Naive thymus-derived CD8-positive, alpha-beta T cell (primary cell): Measurements from ENCODE around the gene RASA3. TPM values are rescaled to one million over a fixed set of nuclear protein-coding genes. Genes with fewer than 3 reads are reported as not detected.
"Not testable (repeated sequence)": the region's sequence is repeated elsewhere in the genome, so short reads cannot be mapped to it uniquely, and the experiment has no call there.

ENCODE experiments used
- ATAC-seq, 2 donors: fragments of 150-1000 bp; cut with Tn5 transposase in 1 of 2; sonication (Bioruptor Pico), chemical (Tn5 transposase) in 1 of 2; 1 replicate in 1 of 2; 2 replicates in 1 of 2; pipeline ENCODE4 v1.10.0; 2021; ENCODE audit warnings: mild to moderate bottlenecking in 2 of 2, moderate library complexity in 2 of 2
- POLR2A ChIA-PET: fragments of 350-600 bp; sonication (Branson Sonifier 250); formaldehyde crosslinking; loops from one replicate; lab custom pipeline; 2021; ENCODE audit warnings: antibody characterized with exemption; lab: Charles Lee
- DNase-seq, 10 donors: peaks; one replicate each; pipeline versions ENCODE4 v3.0.0 to v3.0.0-alpha.2; 2020 to 2022
- H3K27ac Mint-ChIP-seq, 10 donors: one replicate each; pipeline ENCODE4 v1.8.0; 2020 to 2022; ENCODE audit warnings: mild to moderate bottlenecking in 10 of 10, mixed read lengths in 10 of 10, moderate library complexity in 4 of 10, inconsistent platforms in 1 of 10
- H3K27me3 Mint-ChIP-seq, 5 donors: one replicate each; pipeline ENCODE4 v1.8.0; 2021 to 2022; ENCODE audit warnings: mixed read lengths in 5 of 5
- H3K36me3 Mint-ChIP-seq, 3 donors: one replicate each; pipeline ENCODE4 v1.8.0; 2020 to 2022; ENCODE audit warnings: mixed read lengths in 3 of 3, mild to moderate bottlenecking in 2 of 3, inconsistent platforms in 1 of 3
- H3K4me1 Mint-ChIP-seq, 4 donors: one replicate each; pipeline ENCODE4 v1.8.0; 2021 to 2022; ENCODE audit warnings: mixed read lengths in 4 of 4
- H3K4me3 Mint-ChIP-seq, 10 donors: one replicate each; pipeline ENCODE4 v1.8.0; 2020 to 2022; ENCODE audit warnings: mild to moderate bottlenecking in 10 of 10, mixed read lengths in 10 of 10, moderate library complexity in 6 of 10, inconsistent platforms in 1 of 10
- H3K9me3 Mint-ChIP-seq, 9 donors: one replicate each; pipeline ENCODE4 v1.8.0; 2020 to 2022; ENCODE audit warnings: mixed read lengths in 9 of 9, mild to moderate bottlenecking in 3 of 9, inconsistent platforms in 1 of 9, moderate library complexity in 1 of 9
- polyA plus RNA-seq, 3 donors: library from polyadenylated mRNA; unstranded; fragments of 300-500 nt; fragmentation: Illumina TruSeq; gene quantifications; one replicate each; pipeline ENCODE4 v1.2.3, GENCODE V29; 2021
- total RNA-seq, 8 experiments: library from RNA in 2 of 8; stranded (reverse) in 2 of 8; gene quantifications; one replicate each; pipeline ENCODE4 v1.2.3 and lab custom pipeline; 2021 to 2026

Gene RASA3
- total and polyA plus RNA-seq, 5 experiments from 2014 or later, result 62.2 to 196 (median 169) TPM

DNA sequence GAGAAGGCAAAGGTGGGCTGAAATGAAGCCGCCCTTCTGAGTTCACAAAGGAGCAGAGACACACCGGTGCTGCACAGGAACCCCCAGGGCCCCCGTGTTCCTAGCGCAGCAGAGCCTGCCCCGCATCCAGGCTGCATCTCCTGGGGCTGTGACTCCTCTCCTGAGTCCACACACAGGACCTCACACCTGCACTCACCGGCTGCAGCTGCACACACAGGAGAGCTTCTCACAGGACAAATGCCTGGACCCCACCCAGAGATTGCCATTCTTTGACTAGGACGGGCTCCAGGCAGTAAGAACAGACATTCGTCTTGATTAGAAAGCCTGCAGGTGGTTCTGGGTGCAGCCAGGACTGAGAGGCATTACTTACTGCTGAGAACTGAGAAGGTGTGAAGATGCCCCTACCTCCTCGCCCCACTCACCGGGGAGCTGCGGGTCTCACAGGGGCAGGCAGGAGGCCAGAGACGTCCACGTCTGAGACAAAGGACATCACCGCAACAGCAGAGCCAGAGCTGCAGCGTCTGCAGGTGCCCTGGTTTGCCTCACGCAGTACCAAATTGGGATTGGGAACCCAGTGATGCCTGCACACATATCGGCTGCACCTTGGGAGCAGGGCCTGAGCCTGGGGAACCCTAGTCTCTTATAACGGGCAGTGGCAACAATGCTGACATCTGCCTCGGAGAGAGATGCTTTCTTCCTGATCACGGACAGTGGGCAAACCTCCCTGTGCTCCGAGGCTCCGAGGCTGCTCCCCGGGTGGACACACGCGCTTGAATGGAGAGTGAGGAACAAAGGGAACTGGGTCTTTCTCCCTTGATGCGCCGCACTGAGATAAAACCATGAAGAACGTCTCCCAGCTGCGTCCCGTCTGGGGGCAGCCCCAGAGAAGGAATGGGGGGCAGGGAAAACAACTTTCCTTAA is 50.4 kb downstream of the RASA3 start:
- peaks cover 22 to 61% (median 53%) of the 10 kb centered on the region in 4 donors for H3K4me1 Mint-ChIP-seq
- peak overlapping the region in 9 of 10 donors; percentile 25 to 89 (median 76) for H3K27ac Mint-ChIP-seq
- peaks cover 0 to 38% (median 6%) of the 10 kb centered on the region in 3 donors for H3K36me3 Mint-ChIP-seq
- no peaks in the 10 kb centered on the region for H3K27me3 Mint-ChIP-seq
- peak overlapping the region in 8 of 10 donors; percentile 15 to 78 (median 32) for H3K4me3 Mint-ChIP-seq
- POLR2A ChIA-PET, result no interaction called here
- DNase-seq (no peak), ATAC-seq (no peak)
- H3K9me3 Mint-ChIP-seq, result peaks cover 0 to 11% (median 0%) of the 10 kb centered on the region in 9 donors

DNA sequence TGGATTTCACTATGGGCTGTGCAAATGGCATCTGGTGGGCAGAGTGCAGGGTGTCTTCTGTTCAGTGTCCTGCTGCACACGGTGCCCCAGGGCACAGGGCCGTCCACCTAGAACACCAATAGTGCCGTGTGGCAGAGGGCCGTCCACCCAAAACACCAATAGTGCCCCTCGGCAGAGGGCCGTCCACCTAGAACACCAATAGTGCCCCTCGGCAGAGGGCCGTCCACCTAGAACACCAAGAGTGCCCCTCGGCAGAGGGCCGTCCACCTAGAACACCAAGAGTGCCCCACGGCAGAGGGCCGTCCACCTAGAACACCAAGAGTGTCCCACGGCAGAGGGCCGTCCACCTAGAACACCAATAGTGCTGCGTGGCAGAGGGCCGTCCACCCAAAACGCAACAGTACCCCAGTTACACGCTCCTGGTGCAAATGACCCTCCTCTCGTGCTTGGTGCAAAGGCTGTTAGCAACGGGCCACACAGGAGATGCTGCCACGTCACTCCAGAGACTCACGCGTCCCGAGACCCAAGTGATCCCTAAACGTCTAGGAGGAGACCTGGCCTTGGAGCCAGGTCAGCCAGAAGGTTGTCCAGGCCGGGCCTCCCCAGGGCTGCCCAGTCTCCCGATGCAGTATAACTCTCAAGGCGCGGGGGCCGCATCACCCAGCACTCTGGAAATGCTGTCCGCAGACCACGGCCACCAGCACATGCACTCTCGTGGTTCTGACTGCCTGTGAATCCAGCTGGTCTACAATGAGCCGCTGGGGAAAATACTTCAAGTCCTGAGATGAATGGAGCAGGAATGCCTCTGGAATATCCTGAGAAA is 51.5 kb downstream of the RASA3 start:
- Mint-ChIP-seq H3K27ac (peak overlapping the region in 8 of 10 donors; percentile 49 to 89 (median 72)), H3K36me3 (peaks cover 0 to 49% (median 8%) of the 10 kb centered on the region in 3 donors), H3K4me3 (peak overlapping the region in 8 of 10 donors; percentile 1 to 78 (median 42)), H3K27me3 (no peaks in the 10 kb centered on the region), H3K4me1 (peaks cover 24 to 69% (median 58%) of the 10 kb centered on the region in 4 donors), H3K9me3 (peaks cover 0 to 11% (median 0%) of the 10 kb centered on the region in 9 donors)
- DNase-seq (no peak), ATAC-seq (no peak)
- POLR2A ChIA-PET, result no interaction called here

DNA sequence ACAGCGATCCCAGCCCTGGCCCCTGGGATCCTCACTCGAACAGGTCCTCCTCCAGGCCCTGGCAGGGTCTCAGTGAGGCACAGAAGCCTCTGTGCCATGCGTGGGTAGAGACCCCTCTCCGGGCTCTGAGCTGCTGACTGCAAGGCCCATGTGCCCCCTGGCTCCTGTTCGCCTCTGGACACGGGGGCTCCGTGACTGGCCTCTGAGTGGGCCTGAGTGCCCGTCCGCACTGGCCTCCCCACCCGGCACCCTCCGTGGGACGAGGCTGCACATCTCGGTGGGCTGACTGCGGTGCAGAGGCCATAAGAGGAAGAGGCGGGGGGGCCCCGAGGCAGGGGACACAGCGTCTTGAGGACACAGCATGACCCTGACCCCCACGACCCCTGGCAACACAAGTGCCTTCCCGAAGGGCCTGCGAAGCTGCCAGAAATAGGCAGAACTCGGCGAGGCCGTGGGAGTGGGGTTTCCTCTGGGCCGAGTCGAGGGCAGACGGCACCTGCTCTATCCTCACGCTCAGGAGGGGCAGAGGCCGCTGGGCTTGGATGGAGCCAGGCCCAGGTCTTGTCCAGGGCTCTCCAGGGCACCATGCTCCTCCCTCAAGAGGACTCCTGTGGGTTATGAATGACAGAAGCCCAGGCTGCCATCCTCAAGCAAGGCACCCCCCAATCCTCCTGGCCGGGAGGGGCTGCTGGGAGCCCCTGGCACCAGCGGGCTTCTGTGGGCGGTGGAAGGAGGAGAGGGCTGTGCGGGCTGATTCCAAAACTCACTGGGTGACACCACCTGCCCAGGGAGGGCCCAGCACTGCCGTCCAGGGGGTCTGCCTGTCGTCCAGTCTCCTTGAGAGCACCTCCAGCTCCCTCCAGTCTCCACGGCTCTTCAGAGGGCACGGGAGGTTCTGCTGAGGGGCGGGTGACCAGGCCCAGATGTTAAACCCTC is 52.6 kb downstream of the RASA3 start:
- POLR2A ChIA-PET, result interaction anchor here (0.5 kb wide), 1 partner anchor 144 kb away, joined by 3 read pairs; no protein-coding TSS in a partner anchor
- DNase-seq (peak in 1 of 10 donors; percentile 45), ATAC-seq (no peak)
- peak overlapping the region in 8 of 10 donors; percentile 33 to 91 (median 64) for H3K27ac Mint-ChIP-seq
- H3K4me3 Mint-ChIP-seq, result peak overlapping the region in 6 of 10 donors; percentile 38 to 80 (median 60)
- peaks cover 27 to 72% (median 60%) of the 10 kb centered on the region in 4 donors for H3K4me1 Mint-ChIP-seq
- H3K9me3 Mint-ChIP-seq, result peaks cover 0 to 11% (median 0%) of the 10 kb centered on the region in 9 donors
- H3K36me3 Mint-ChIP-seq, result peaks cover 0 to 54% (median 12%) of the 10 kb centered on the region in 3 donors
- H3K27me3 Mint-ChIP-seq, result no peaks in the 10 kb centered on the region

DNA sequence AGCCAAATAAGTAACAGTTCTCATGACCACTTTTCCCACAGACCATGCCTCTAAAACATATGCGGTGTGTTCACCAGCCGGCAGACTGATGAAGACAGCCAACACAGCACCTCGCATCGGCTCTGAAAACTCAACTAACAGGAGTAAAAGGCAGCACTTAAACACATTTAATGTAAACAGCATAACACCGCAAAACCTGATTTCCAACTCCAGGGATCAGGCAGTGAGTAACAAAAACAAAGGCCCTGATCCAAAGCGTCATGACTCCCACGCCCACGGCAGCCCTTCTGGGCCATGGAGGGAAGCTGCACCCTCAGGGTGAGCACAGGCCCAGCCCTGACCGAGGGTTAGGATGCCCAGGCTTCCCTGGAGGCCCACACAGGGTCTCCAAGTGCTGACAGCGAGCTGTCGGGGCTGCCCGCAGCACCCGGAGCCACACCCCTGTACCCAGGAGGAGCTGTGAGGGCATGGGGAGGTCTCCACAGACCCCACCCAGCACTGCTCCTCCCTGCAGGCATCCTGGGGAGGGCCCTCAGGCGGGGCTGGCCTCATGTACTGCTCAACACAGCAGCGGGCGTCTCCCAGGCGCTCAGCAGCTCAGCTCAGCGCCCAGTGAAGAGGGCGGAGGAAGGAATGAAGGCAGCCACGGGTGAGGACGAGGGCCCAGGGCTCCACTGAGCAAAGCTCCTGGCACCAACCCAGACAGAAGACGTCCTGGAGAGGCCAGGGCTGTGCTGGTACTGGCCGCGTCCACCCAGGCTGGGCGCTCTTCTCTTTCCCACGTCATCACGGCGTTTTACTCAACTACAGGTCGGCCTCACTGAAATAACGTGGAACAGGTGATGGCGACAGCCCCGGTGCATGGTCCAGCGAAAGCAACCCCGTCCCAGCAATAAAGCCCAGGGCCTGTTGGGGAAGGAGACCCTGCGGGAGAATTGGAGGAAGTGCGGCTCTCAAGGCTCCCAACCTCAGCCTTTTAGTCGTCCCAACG is 53.7 kb downstream of the RASA3 start:
- H3K4me1 Mint-ChIP-seq, result peaks cover 31 to 76% (median 65%) of the 10 kb centered on the region in 4 donors
- peaks cover 0 to 62% (median 15%) of the 10 kb centered on the region in 3 donors for H3K36me3 Mint-ChIP-seq
- ATAC-seq (peak; percentile 68 to 83), DNase-seq (peak in 1 of 10 donors; percentile 61)
- POLR2A ChIA-PET, result interaction anchor here (0.5 to 1.4 kb wide), 6 partner anchors 11 to 145 kb away, joined by 3 to 7 read pairs (median 4); no protein-coding TSS in a partner anchor
- H3K4me3 Mint-ChIP-seq, result peak overlapping the region; percentile 25 to 80 (median 65)
- peaks cover 0 to 11% (median 0%) of the 10 kb centered on the region in 9 donors for H3K9me3 Mint-ChIP-seq
- H3K27ac Mint-ChIP-seq, result peak overlapping the region; percentile 72 to 92 (median 85)
- H3K27me3 Mint-ChIP-seq, result no peaks in the 10 kb centered on the region

DNA sequence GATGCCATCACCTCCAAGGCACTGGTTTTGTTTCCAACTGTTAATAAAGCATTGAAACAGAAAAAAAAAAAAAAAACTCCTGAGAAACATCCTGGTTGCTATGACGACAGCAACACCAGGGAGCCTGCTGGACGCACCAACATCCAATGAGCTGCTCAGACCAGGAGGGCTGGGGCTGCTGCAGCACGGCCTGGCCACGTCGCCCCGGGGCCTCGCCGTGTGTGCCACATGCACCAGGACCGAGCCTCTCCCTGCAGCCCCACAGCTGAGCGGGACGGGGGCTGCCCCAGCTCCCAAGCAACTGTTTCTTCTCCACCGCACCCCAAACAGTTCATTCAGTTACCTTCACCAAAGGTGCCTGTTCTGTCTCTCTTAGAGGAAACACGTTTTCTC is 54.5 kb downstream of the RASA3 start:
- ATAC-seq, result peak; percentile 31 to 55
- peaks cover 31 to 77% (median 63%) of the 10 kb centered on the region in 4 donors for H3K4me1 Mint-ChIP-seq
- H3K27me3 Mint-ChIP-seq, result no peaks in the 10 kb centered on the region
- peaks cover under 1 to 67% (median 16%) of the 10 kb centered on the region in 3 donors for H3K36me3 Mint-ChIP-seq
- POLR2A ChIA-PET, result interaction anchor here (0.7 to 1.4 kb wide), 4 partner anchors 11 to 32 kb away, joined by 3 to 7 read pairs (median 4); no protein-coding TSS in a partner anchor
- peak overlapping the region in 9 of 10 donors; percentile 54 to 80 (median 68) for H3K4me3 Mint-ChIP-seq
- peaks cover 0 to 8% (median 0%) of the 10 kb centered on the region in 9 donors for H3K9me3 Mint-ChIP-seq
- DNase-seq, result no peak
- peak overlapping the region; percentile 72 to 92 (median 85) for H3K27ac Mint-ChIP-seq

GRCh38 chr13:114077099-114077932 is 55.1 kb downstream of the RASA3 start:
- Mint-ChIP-seq H3K4me1 (peaks cover 28 to 77% (median 63%) of the 10 kb centered on the region in 4 donors), H3K36me3 (peaks cover 7 to 69% (median 16%) of the 10 kb centered on the region in 3 donors), H3K27ac (peak overlapping the region; percentile 72 to 94 (median 88)), H3K9me3 (peaks cover 0 to 10% (median 0%) of the 10 kb centered on the region in 9 donors), H3K27me3 (no peaks in the 10 kb centered on the region), H3K4me3 (peak overlapping the region; percentile 8 to 82 (median 36))
- DNase-seq (no peak), ATAC-seq (peak in 1 of 2 donors; percentile 6)
- POLR2A ChIA-PET, result interaction anchor here (0.6 to 1.4 kb wide), 4 partner anchors 12 to 28 kb away, joined by 3 to 5 read pairs (median 4); no protein-coding TSS in a partner anchor

DNA sequence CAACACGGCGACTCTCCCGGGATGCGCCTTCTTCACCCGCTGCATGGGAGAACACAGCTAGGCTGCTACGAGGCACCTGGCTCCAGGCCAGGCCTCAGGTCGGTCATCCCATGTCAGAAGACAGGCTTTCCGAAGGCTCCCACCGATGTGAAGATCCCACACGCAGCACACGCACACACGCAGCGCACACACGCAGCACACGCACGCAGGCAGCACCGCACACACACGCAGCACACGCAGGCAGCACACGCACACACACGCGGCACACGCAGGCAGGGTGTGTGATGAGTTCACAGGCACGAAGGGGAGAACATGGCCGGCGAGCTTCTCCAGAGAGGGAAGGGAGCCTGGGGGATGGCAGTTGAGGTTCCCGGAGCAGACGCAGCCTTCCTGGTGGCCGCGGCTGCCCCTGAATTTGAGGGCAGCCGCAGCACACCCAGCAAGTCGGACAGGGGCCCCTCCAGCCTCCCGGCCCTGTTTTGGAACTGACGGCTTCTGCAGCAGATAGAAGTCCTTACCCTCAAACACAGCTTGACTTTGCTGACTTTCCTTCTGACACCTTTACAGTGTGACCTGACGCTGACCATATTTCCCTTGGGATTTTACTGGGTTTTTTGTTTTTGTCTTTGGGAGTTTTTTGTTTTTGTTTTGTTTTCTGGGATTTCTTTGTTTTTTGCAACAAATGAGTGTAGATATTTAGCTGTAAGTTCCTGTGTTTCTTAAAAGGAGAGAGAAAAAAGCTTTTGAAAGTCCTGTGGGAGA is 55.9 kb downstream of the RASA3 start:
- H3K36me3 Mint-ChIP-seq, result peaks cover 11 to 70% (median 21%) of the 10 kb centered on the region in 3 donors
- no peak for DNase-seq
- peaks cover 0 to 6% (median 0%) of the 10 kb centered on the region in 9 donors for H3K9me3 Mint-ChIP-seq
- H3K27ac Mint-ChIP-seq, result peak overlapping the region; percentile 66 to 94 (median 84)
- POLR2A ChIA-PET, result interaction anchor here (1.1 kb wide), 1 partner anchor 29 kb away, joined by 3 read pairs; no protein-coding TSS in a partner anchor
- ATAC-seq, result no peak
- H3K4me3 Mint-ChIP-seq, result peak overlapping the region in 9 of 10 donors; percentile 8 to 60 (median 41)
- H3K4me1 Mint-ChIP-seq, result peaks cover 29 to 77% (median 61%) of the 10 kb centered on the region in 4 donors
- no peaks in the 10 kb centered on the region for H3K27me3 Mint-ChIP-seq

DNA sequence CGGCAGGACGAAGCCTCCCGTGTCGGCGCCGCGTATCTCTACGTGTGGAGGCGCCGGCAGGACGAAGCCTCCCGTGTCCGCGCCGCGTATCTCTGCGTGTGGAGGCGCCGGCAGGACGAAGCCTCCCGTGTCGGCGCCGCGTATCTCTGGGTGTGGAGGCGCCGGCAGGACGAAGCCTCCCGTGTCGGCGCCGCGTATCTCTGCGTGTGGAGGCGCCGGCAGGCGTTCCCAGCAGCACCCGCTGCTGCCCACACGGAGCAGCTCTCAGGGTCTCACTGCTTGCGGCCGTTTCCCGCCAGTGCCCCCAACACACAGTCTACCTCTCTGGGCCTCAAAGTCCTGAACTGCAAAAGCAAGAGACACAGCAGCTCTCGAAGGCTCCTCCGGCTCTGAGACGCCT is 56.6 kb downstream of the RASA3 start:
- not testable (repeated sequence) for DNase-seq, H3K27me3 Mint-ChIP-seq, H3K9me3 Mint-ChIP-seq, ATAC-seq
- peak overlapping the region in 3 of 10 donors; percentile 7 to 48 (median 24) for H3K4me3 Mint-ChIP-seq
- peaks cover 28 to 76% (median 58%) of the 10 kb centered on the region in 4 donors for H3K4me1 Mint-ChIP-seq
- H3K27ac Mint-ChIP-seq, result peak overlapping the region in 4 of 10 donors; percentile 20 to 94 (median 70)
- H3K36me3 Mint-ChIP-seq, result peaks cover 11 to 70% (median 25%) of the 10 kb centered on the region in 3 donors
- POLR2A ChIA-PET, result interaction anchor here (1.1 kb wide), 1 partner anchor 19 kb away, joined by 3 read pairs; no protein-coding TSS in a partner anchor
